ENCODE results near the gene PSMB2.

The PSMB2 gene

GRCh38 chr1:35554266-35555211, 86.8 kb downstream of the PSMB2 start:
- H3K4me3 ChIP-seq = no peak overlapping the region
- H3K9ac ChIP-seq = no peak overlapping the region
- peaks cover 47% of the 10 kb centered on the region for H3K36me3 ChIP-seq
- no peaks in the 10 kb centered on the region for H3K9me3 ChIP-seq
- H3K27me3 ChIP-seq = no peaks in the 10 kb centered on the region
- H4K20me1 ChIP-seq = peaks cover 9% of the 10 kb centered on the region; the same call in 1 of the 2 replicates
- no peak overlapping the region for H3K27ac ChIP-seq
- peaks cover 35% of the 10 kb centered on the region for H3K4me1 ChIP-seq
- no peak for TF ChIP-seq Cebpa-rat (IDR thresholded peaks at IDR 0.05)
- no peak overlapping the region for H3K4me2 ChIP-seq

- Histone ChIP-seq H4K20me1 (peaks cover 7% of the 10 kb centered on the region; the same call in 1 of the 2 replicates), H3K4me1 (peaks cover 28% of the 10 kb centered on the region), H3K4me2 (no peak overlapping the region), H3K4me3 (no peak overlapping the region), H3K27me3 (no peaks in the 10 kb centered on the region), H3K9me3 (no peaks in the 10 kb centered on the region), H3K27ac (no peak overlapping the region), H3K9ac (no peak overlapping the region), H3K36me3 (peaks cover 53% of the 10 kb centered on the region)
- TF ChIP-seq Cebpa-rat (IDR thresholded peaks at IDR 0.05) = no peak
Measured at GRCh38 chr1:35553851-35554250, 87.5 kb downstream of the PSMB2 start.
